Adrenal gland (tissue), 12 donors: ENCODE data around the gene CCDC149. TPM values are rescaled to one million over a fixed set of nuclear protein-coding genes. Genes with fewer than 3 reads are reported as not detected.

Experiments used
- DNase-seq, 7 donors: peaks; one replicate each; pipeline ENCODE4 v3.0.0-alpha.2; 2019 to 2020
- H3K27ac ChIP-seq, 5 donors: fragments of 200-600 bp; sonication (generic) in 4 of 5; 1 replicate in 3 of 5; 2 replicates in 2 of 5; pipeline versions ENCODE4 v1.5.1 to v1.8.0; 2016 to 2020; ENCODE audit warnings: mild to moderate bottlenecking in 1 of 5
- H3K27me3 ChIP-seq: fragments of 200-600 bp; 2 replicates; pipeline ENCODE4 v1.8.0; 2021
- H3K36me3 ChIP-seq, 2 donors: fragments of 200-600 bp; replicated peaks in 1 of 2; 1 replicate in 1 of 2; 2 replicates in 1 of 2; pipeline versions ENCODE4 v1.5.1 to v1.8.0; 2018 to 2022
- H3K4me1 ChIP-seq, 2 donors: fragments of 200-600 bp; replicated peaks in 1 of 2; 1 replicate in 1 of 2; 2 replicates in 1 of 2; pipeline versions ENCODE4 v1.5.1 to v1.8.0; 2018 to 2021
- H3K4me3 ChIP-seq, 4 donors: fragments of 200-600 bp; sonication (generic) in 3 of 4; one replicate each; pipeline ENCODE4 v1.5.1; 2016 to 2018
- H3K9me3 ChIP-seq, 3 donors: fragments of 200-600 bp; sonication (generic) in 1 of 3; replicated peaks in 1 of 3; 1 replicate in 2 of 3; 2 replicates in 1 of 3; pipeline versions ENCODE4 v1.5.1 to v1.8.0; 2016 to 2021
- CTCF ChIP-seq, 6 experiments: fragments of 450-650 bp in 4 of 6; fragments of 200-600 bp in 2 of 6; sonication (generic) in 1 of 6; IDR thresholded peaks; 1 replicate in 5 of 6; 2 replicates in 1 of 6; pipeline versions ENCODE4 v1.5.1 to v1.8.0; 2016 to 2021; ENCODE audit warnings: antibody characterized with exemption in 6 of 6, mild to moderate bottlenecking in 2 of 6, moderate library complexity in 1 of 6
- POLR2A ChIP-seq, 2 donors: fragments of 450-650 bp; IDR thresholded peaks; one replicate each; pipeline ENCODE4 v1.6.1; 2017; ENCODE audit warnings: antibody characterized with exemption in 2 of 2, mild to moderate bottlenecking in 2 of 2, moderate library complexity in 1 of 2
- WGBS, 4 donors: extraction: QIAGEN DNeasy Blood & Tissue Kit in 2 of 4; methylation state at CpG; one replicate each; pipeline versions ENCODE4 v1.1.5 to v1.1.7; 2013 to 2017; 5-methylcytosine and 5-hydroxymethylcytosine counted together
- intact Hi-C, 2 donors: fragments of 100-400 bp; cut with DNase I; formaldehyde crosslinking; loops; one replicate each; pipeline versions ENCODE4 v1.14.1 to v1.15.0; 2022 to 2023
- polyA plus RNA-seq, 3 donors: library from polyadenylated mRNA; stranded (reverse); fragments of 200-250 nt in 2 of 3; fragments of 350-450 nt in 1 of 3; fragmentation: Illumina TruSeq in 1 of 3; extraction: RNeasy Lipid Tissue Mini Kit (QIAGEN cat#74804) in 1 of 3; gene quantifications; one replicate each; pipeline ENCODE4 v1.2.3, GENCODE V29; 2013 to 2014
- total RNA-seq, 9 donors: library from RNA; depleted of rRNA in 4 of 9; stranded (reverse); fragments of >200 nt in 4 of 9; fragments of 120-200 nt in 1 of 9; fragmentation: NEBNext Ultra II Directional in 1 of 9; extraction: Animal tissue kit (Norgen Biotek cat#: 25700) in 1 of 9; gene quantifications; one replicate each; pipeline versions ENCODE4 v1.1.0 to v1.2.4, GENCODE V29; 2013 to 2023
- donor health status: healthy with polysubstance abuse.
- donor health status: Bipolar disorder and iron deficiency.
- donor health status: DM: yes; HTN: yes; CAD: no.
- donor health status: DM: no; HTN: no; CAD: no.
- donor health status: DM: no; HTN: no; CAD: no.
- donor health status: DM: yes; HTN: yes; CAD: no.

The CCDC149 gene
- total and polyA plus RNA-seq, 12 donors: 3.6 to 13.0 (median 8.4) TPM

GRCh38 chr4:24853142-24853541 is 59.7 kb downstream of the CCDC149 start:
- no peak overlapping the region for H3K4me3 ChIP-seq
- no peak overlapping the region for H3K27ac ChIP-seq
- H3K9me3 ChIP-seq: no peaks in the 10 kb centered on the region
- H3K4me1 ChIP-seq: peaks cover 5 to 13% of the 10 kb centered on the region in 2 donors
- no peaks in the 10 kb centered on the region for H3K36me3 ChIP-seq
- TF ChIP-seq CTCF (IDR thresholded peaks at IDR 0.05) (no peak), POLR2A (IDR thresholded peaks at IDR 0.05) (no peak)
- DNase-seq: no peak
- no peaks in the 10 kb centered on the region for H3K27me3 ChIP-seq
- 94 to 98% (median 95%) methylated on average over 5 of the region's 5 CpGs for WGBS, 4 donors
- intact Hi-C loops: no loop called here

- peak in 4 of 7 donors; percentile 18 to 41 (median 32) for DNase-seq
- TF ChIP-seq CTCF (IDR thresholded peaks at IDR 0.05) (no peak), POLR2A (IDR thresholded peaks at IDR 0.05) (no peak)
- no peaks in the 10 kb centered on the region for H3K36me3 ChIP-seq
- intact Hi-C loops: no loop called here
- H3K27me3 ChIP-seq: no peaks in the 10 kb centered on the region
- H3K4me3 ChIP-seq: no peak overlapping the region
- H3K4me1 ChIP-seq: no peaks in the 10 kb centered on the region
- WGBS, 4 donors: 73 to 88% (median 80%) methylated on average over 1 of the region's 1 CpG
- H3K9me3 ChIP-seq: no peaks in the 10 kb centered on the region
- H3K27ac ChIP-seq: no peak overlapping the region
These were observed 62.2 kb downstream of the CCDC149 start for GRCh38 chr4:24850674-24851073.

- H3K27ac ChIP-seq: no peak overlapping the region
- H3K4me1 ChIP-seq: no peaks in the 10 kb centered on the region
- H3K9me3 ChIP-seq: no peaks in the 10 kb centered on the region
- H3K27me3 ChIP-seq: no peaks in the 10 kb centered on the region
- intact Hi-C loops: no loop called here
- WGBS, 4 donors: 87 to 94% (median 92%) methylated on average over 2 of the region's 2 CpGs
- TF ChIP-seq CTCF (IDR thresholded peaks at IDR 0.05) (no peak), POLR2A (IDR thresholded peaks at IDR 0.05) (no peak)
- no peak overlapping the region for H3K4me3 ChIP-seq
- DNase-seq: no peak
- H3K36me3 ChIP-seq: no peaks in the 10 kb centered on the region
These were observed 63.1 kb downstream of the CCDC149 start for GRCh38 chr4:24849756-24850155.

- no peak for TF ChIP-seq CTCF (IDR thresholded peaks at IDR 0.05)
- no peak for TF ChIP-seq POLR2A (IDR thresholded peaks at IDR 0.05)
- WGBS, 4 donors: 84 to 87% (median 86%) methylated on average over 4 of the region's 4 CpGs
- no peak for DNase-seq
- no peaks in the 10 kb centered on the region for H3K4me1 ChIP-seq
- H3K27ac ChIP-seq: no peak overlapping the region
- intact Hi-C loops: no loop called here
- no peaks in the 10 kb centered on the region for H3K9me3 ChIP-seq
- no peaks in the 10 kb centered on the region for H3K27me3 ChIP-seq
- no peak overlapping the region for H3K4me3 ChIP-seq
- no peaks in the 10 kb centered on the region for H3K36me3 ChIP-seq
These were observed 63.5 kb downstream of the CCDC149 start for GRCh38 chr4:24849351-24849750.
